WERI-Rb-1 (cell line): ENCODE measurements around the gene WDR72.
"Not testable (repeated sequence)": the region's sequence is repeated elsewhere in the genome, so short reads cannot be mapped to it uniquely, and the experiment has no call there.

Source experiments
- DNase-seq: peaks from one replicate; pipeline ENCODE4 v3.0.0-alpha.2; 2020
- H3K27ac ChIP-seq: fragments of 250-450 bp; sonication (Bioruptor Pico); 2 replicates; pipeline ENCODE4 v1.5.1; 2020; ENCODE audit warnings: mild to moderate bottlenecking, moderate library complexity
- H3K27me3 ChIP-seq: fragments of 250-450 bp; sonication (Bioruptor Pico); 2 replicates; pipeline ENCODE4 v1.5.1; 2021; ENCODE audit warnings: mild to moderate bottlenecking, low read depth, moderate library complexity; ENCODE audit not compliant: insufficient read depth, severe bottlenecking
- H3K36me3 ChIP-seq: fragments of 250-450 bp; sonication (Bioruptor Pico); 2 replicates; pipeline ENCODE4 v1.5.1; 2020; ENCODE audit warnings: mild to moderate bottlenecking, moderate library complexity
- H3K4me3 ChIP-seq: 2 replicates; pipeline ENCODE4 v1.5.1; 2011; ENCODE audit warnings: low read depth, mild to moderate bottlenecking, control low read depth, low read length
- H3K9me3 ChIP-seq: fragments of 250-450 bp; sonication (Bioruptor Pico); 2 replicates; pipeline ENCODE4 v1.5.1; 2021; ENCODE audit warnings: mild to moderate bottlenecking, moderate library complexity; ENCODE audit not compliant: severe bottlenecking
- CTCF ChIP-seq: IDR thresholded peaks from 2 replicates; pipeline ENCODE4 v1.5.1; 2011; ENCODE audit warnings: low read depth, mild to moderate bottlenecking, control low read depth, inconsistent platforms, low read length

Gene WDR72

DNA sequence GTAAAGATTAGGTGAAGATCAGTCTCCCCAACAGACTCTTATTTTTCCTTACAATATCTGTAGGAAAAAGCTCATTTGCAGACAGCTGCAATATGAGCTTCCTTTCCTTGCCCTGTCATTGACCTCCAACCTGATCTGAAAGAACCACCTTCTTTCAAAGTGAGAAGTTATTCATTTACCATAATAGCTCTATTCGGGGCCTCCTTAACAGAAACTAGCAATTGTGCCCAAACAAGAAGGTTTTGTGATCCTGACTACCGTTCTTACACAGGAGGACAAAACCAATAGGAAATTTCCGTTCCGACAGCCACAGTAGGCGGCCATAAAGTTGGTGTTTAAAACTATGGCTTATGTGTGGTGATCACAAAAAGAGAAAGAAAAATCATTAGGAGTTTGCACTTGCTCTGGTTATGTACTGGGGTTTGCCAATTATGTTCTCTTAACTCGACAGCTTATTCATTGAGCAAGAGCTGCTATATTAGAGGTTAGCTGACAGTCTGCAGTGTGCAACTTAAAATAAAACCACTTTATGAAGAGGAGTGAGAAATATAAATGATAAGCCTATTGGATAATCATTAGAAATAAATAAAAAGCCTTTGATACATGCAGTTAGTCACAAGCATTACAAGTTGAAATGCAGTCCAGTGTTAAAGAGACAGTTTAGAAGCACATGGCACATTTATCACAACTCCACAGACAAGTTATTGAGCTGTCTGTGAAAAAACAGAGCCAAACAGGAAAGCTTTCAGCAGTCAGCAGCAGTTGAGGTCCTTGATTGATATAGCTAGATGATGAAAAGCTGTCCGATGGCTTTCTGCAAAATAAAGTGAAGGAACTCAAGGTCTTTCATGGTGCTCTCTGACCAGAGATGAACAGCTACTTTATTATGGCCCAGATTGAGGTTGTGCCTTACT is 199.8 kb downstream of the WDR72 start:
- Histone ChIP-seq H3K9me3 (no peaks in the 10 kb centered on the region), H3K4me3 (no peak overlapping the region), H3K36me3 (no peaks in the 10 kb centered on the region), H3K27me3 (no peaks in the 10 kb centered on the region), H3K27ac (no peak overlapping the region)
- no peak for TF ChIP-seq CTCF
- DNase-seq = no peak

DNA sequence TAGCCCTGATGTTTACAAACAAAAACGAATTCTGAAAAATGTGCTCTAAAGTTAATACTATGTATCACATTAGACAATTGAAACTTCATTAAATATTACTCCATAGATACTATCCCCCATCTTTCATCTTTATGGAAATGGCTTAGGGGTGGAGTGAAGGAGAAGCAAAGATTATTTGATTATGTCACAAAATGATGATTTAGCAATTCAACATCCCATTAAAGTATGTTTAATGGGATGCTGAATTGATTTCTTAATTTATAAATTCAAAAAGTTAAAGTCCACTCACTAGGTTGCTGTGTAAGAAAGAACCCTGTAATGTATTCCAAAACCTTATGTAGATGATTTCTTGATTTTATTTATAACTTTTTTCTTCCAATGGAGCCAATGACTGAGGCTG is 201.1 kb downstream of the WDR72 start:
- Histone ChIP-seq H3K36me3 (no peaks in the 10 kb centered on the region), H3K27me3 (no peaks in the 10 kb centered on the region), H3K4me3 (no peak overlapping the region), H3K27ac (no peak overlapping the region), H3K9me3 (no peaks in the 10 kb centered on the region)
- DNase-seq = no peak
- TF ChIP-seq CTCF = no peak

- Histone ChIP-seq H3K27me3 (no peaks in the 10 kb centered on the region), H3K9me3 (no peaks in the 10 kb centered on the region), H3K27ac (no peak overlapping the region), H3K36me3 (no peaks in the 10 kb centered on the region), H3K4me3 (no peak overlapping the region)
- no peak for DNase-seq
- no peak for TF ChIP-seq CTCF
Observed at GRCh38 chr15:53555226-53555625, 204.2 kb downstream of the WDR72 start.

- no peak for TF ChIP-seq CTCF
- no peak overlapping the region for H3K27ac ChIP-seq
- no peaks in the 10 kb centered on the region for H3K36me3 ChIP-seq
- no peak for DNase-seq
- H3K27me3 ChIP-seq = no peaks in the 10 kb centered on the region
- H3K4me3 ChIP-seq = no peak overlapping the region
- no peaks in the 10 kb centered on the region for H3K9me3 ChIP-seq
Observed at GRCh38 chr15:53549697-53550305, 209.7 kb downstream of the WDR72 start.

DNA sequence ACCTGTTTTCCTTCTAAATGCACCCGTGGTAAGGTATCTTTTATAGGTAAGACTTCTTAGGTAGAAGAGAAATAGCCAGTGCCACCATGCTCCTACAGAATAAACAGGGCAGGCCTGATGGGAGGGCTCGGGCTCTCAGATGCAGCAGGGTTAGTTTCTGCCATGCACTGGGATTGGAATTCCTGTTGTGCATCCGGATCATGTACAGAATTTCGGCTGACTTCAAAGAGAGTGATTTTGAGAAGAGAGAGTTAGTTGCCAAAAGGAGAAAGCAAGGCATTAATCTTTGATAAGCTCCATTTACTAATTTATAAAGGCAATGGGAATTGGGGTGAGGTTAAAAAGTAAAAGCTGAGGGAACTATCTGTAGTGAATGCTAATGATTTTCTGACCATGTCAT is 211.2 kb downstream of the WDR72 start:
- Histone ChIP-seq H3K27ac (no peak overlapping the region), H3K9me3 (no peaks in the 10 kb centered on the region), H3K36me3 (no peaks in the 10 kb centered on the region), H3K4me3 (no peak overlapping the region), H3K27me3 (no peaks in the 10 kb centered on the region)
- no peak for TF ChIP-seq CTCF
- DNase-seq = no peak

DNA sequence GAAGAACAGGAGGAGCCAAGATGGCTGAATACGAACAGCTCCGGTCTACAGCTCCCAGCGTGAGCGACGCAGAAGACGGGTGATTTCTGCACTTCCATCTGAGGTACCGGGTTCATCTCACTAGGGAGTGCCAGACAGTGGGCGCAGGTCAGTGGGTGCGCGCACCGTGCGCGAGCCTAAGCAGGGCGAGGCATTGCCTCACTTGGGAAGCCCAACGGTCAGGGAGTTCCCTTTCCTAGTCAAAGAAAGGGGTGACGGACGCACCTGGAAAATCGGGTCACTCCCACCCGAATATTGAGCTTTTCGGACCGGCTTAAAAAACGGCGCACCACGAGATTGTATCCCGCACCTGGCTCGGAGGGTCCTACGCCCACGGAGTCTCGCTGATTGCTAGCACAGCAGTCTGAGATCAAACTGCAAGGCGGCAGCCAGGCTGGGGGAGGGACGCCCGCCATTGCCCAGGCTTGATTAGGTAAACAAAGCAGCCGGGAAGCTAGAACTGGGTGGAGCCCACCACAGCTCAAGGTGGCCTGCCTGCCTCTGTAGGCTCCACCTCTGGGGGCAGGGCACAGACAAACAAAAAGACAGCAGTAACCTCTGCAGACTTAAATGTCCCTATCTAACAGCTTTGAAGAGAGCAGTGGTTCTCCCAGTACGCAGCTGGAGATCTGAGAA is 218.7 kb downstream of the WDR72 start:
- not testable (repeated sequence) for H3K4me3 ChIP-seq, H3K9me3 ChIP-seq, H3K36me3 ChIP-seq, H3K27me3 ChIP-seq, DNase-seq, H3K27ac ChIP-seq
